HG03039 (cell line): ENCODE results near the gene REV3L.

ENCODE experiments used
- ATAC-seq: cut with Tn5 transposase; IDR thresholded peaks from one replicate; pipeline ENCODE4 v1.9.1; 2021; ENCODE audit warnings: mild to moderate bottlenecking, moderate library complexity; ENCODE audit not compliant: unreplicated experiment

Gene REV3L

GRCh38 chr6:111470991-111471390, 12.0 kb downstream of the REV3L start:
- ATAC-seq = no peak

- no peak for ATAC-seq
Measured at GRCh38 chr6:111469543-111469942, 13.5 kb downstream of the REV3L start.

GRCh38 chr6:111468329-111469012, 14.5 kb downstream of the REV3L start:
- ATAC-seq = no peak

GRCh38 chr6:111464184-111464583, 18.8 kb downstream of the REV3L start:
- ATAC-seq = no peak

GRCh38 chr6:111462770-111463391, 20.1 kb downstream of the REV3L start:
- no peak for ATAC-seq

GRCh38 chr6:111461860-111462259, 21.2 kb downstream of the REV3L start:
- ATAC-seq = no peak

- no peak for ATAC-seq
Measured at GRCh38 chr6:111458670-111459232, 24.3 kb downstream of the REV3L start.

GRCh38 chr6:111456208-111456607, 26.8 kb downstream of the REV3L start:
- ATAC-seq = no peak

- ATAC-seq = no peak
Measured at GRCh38 chr6:111450636-111451035, 32.4 kb downstream of the REV3L start.

- no peak for ATAC-seq
Measured at GRCh38 chr6:111450087-111450486, 32.9 kb downstream of the REV3L start.

GRCh38 chr6:111449129-111449528, 33.9 kb downstream of the REV3L start:
- no peak for ATAC-seq

- ATAC-seq = no peak
Measured at GRCh38 chr6:111447051-111447450, 36.0 kb downstream of the REV3L start.

GRCh38 chr6:111445861-111446267, 37.2 kb downstream of the REV3L start:
- ATAC-seq = no peak

GRCh38 chr6:111444794-111445193, 38.2 kb downstream of the REV3L start:
- no peak for ATAC-seq

- ATAC-seq = no peak
Measured at GRCh38 chr6:111441678-111442243, 41.3 kb downstream of the REV3L start.

GRCh38 chr6:111439171-111439570, 43.8 kb downstream of the REV3L start:
- no peak for ATAC-seq

- ATAC-seq = no peak
Measured at GRCh38 chr6:111437573-111437972, 45.4 kb downstream of the REV3L start.

GRCh38 chr6:111432511-111432910, 50.5 kb downstream of the REV3L start:
- ATAC-seq = no peak

GRCh38 chr6:111430605-111431376, 52.2 kb downstream of the REV3L start:
- no peak for ATAC-seq

GRCh38 chr6:111429571-111429970, 53.4 kb downstream of the REV3L start:
- no peak for ATAC-seq

- no peak for ATAC-seq
Measured at GRCh38 chr6:111428811-111429210, 54.2 kb downstream of the REV3L start.
